ENCODE results near the gene AQP5.

AQP5 gene

GRCh38 chr12:49955899-49956662 is 5.6 kb upstream of the AQP5 start:
- Histone ChIP-seq H3K4me3 (ENCODE audit: low read depth, low read length) (no peak overlapping the region), H3K9me3 (no peaks in the 10 kb centered on the region), H3K4me1 (peaks cover 2% of the 10 kb centered on the region), H3K36me3 (no peaks in the 10 kb centered on the region), H3K27me3 (no peaks in the 10 kb centered on the region)
- TF ChIP-seq CTCF (IDR thresholded peaks at IDR 0.05; ENCODE audit: low read depth, low read length): no peak
- DNase-seq: no peak

- TF ChIP-seq CTCF (IDR thresholded peaks at IDR 0.05; ENCODE audit: low read depth, low read length): no peak
- no peaks in the 10 kb centered on the region for H3K36me3 ChIP-seq
- H3K9me3 ChIP-seq: no peaks in the 10 kb centered on the region
- H3K27me3 ChIP-seq: no peaks in the 10 kb centered on the region
- no peak overlapping the region for H3K4me3 ChIP-seq (ENCODE audit: low read depth, low read length)
- no peak for DNase-seq
- H3K4me1 ChIP-seq: peaks cover 2% of the 10 kb centered on the region; the same call in 1 of the 2 replicates
Measured at GRCh38 chr12:49956663-49957569, 4.8 kb upstream of the AQP5 start.

- no peak for TF ChIP-seq CTCF (IDR thresholded peaks at IDR 0.05; ENCODE audit: low read depth, low read length)
- H3K36me3 ChIP-seq: no peaks in the 10 kb centered on the region
- no peak overlapping the region for H3K4me3 ChIP-seq (ENCODE audit: low read depth, low read length)
- no peak for DNase-seq
- no peaks in the 10 kb centered on the region for H3K9me3 ChIP-seq
- H3K27me3 ChIP-seq: no peaks in the 10 kb centered on the region
- H3K4me1 ChIP-seq: peaks cover 2% of the 10 kb centered on the region; the same call in 1 of the 2 replicates
Measured at GRCh38 chr12:49957570-49957967, 4.1 kb upstream of the AQP5 start.

- no peaks in the 10 kb centered on the region for H3K36me3 ChIP-seq
- no peak overlapping the region for H3K4me3 ChIP-seq (ENCODE audit: low read depth, low read length)
- H3K27me3 ChIP-seq: no peaks in the 10 kb centered on the region
- no peak for TF ChIP-seq CTCF (IDR thresholded peaks at IDR 0.05; ENCODE audit: low read depth, low read length)
- H3K9me3 ChIP-seq: no peaks in the 10 kb centered on the region
- H3K4me1 ChIP-seq: no peaks in the 10 kb centered on the region
- DNase-seq: no peak
Measured at GRCh38 chr12:49959685-49960473, 1.8 kb upstream of the AQP5 start.

GRCh38 chr12:49960474-49961110 is 1.1 kb upstream of the AQP5 start:
- Histone ChIP-seq H3K4me1 (no peaks in the 10 kb centered on the region), H3K9me3 (no peaks in the 10 kb centered on the region), H3K27me3 (no peaks in the 10 kb centered on the region), H3K36me3 (no peaks in the 10 kb centered on the region), H3K4me3 (ENCODE audit: low read depth, low read length) (no peak overlapping the region)
- no peak for DNase-seq
- no peak for TF ChIP-seq CTCF (IDR thresholded peaks at IDR 0.05; ENCODE audit: low read depth, low read length)
